Ovary (tissue), 9 donors: ENCODE data around the gene APC. TPM values are rescaled to one million over a fixed set of nuclear protein-coding genes. Genes with fewer than 3 reads are reported as not detected.

Source experiments
- DNase-seq, 5 donors: peaks; one replicate each; pipeline ENCODE4 v3.0.0-alpha.2; 2019 to 2020
- H3K27ac ChIP-seq, 2 donors: fragments of 200-600 bp; one replicate each; pipeline versions ENCODE4 v1.5.1 to v1.8.0; 2019 to 2022
- H3K27me3 ChIP-seq: fragments of 200-600 bp; one replicate; pipeline ENCODE4 v1.8.0; 2022
- H3K36me3 ChIP-seq: fragments of 200-600 bp; sonication (generic); one replicate; pipeline ENCODE4 v1.5.1; 2019
- H3K4me1 ChIP-seq: one replicate; pipeline ENCODE4 v1.8.1; 2013; ENCODE audit warnings: mild to moderate bottlenecking, moderate library complexity; ENCODE audit not compliant: insufficient read depth
- H3K4me3 ChIP-seq: fragments of 200-600 bp; sonication (generic); one replicate; pipeline ENCODE4 v1.5.1; 2017
- H3K9me3 ChIP-seq, 2 donors: fragments of 200-600 bp in 1 of 2; sonication (generic) in 1 of 2; one replicate each; pipeline versions ENCODE4 v1.5.1 to v1.8.1; 2013 to 2019; ENCODE audit warnings: mild to moderate bottlenecking in 1 of 2, moderate library complexity in 1 of 2
- EP300 ChIP-seq: sonication (generic); formaldehyde crosslinking; IDR thresholded peaks from one replicate; pipeline ENCODE4 v1.6.1; 2017; ENCODE audit warnings: antibody characterized with exemption
- POLR2A ChIP-seq: fragments of 450-650 bp; IDR thresholded peaks from one replicate; pipeline ENCODE4 v1.6.1; 2017; ENCODE audit warnings: antibody characterized with exemption, mild to moderate bottlenecking, moderate library complexity
- WGBS, 3 donors: extraction: QIAGEN DNeasy Blood & Tissue Kit in 1 of 3; methylation state at CpG; one replicate each; pipeline versions ENCODE4 v1.1.5 to v1.1.7; 2013 to 2017; 5-methylcytosine and 5-hydroxymethylcytosine counted together
- intact Hi-C, 4 donors: fragments of 100-400 bp; cut with DNase I; formaldehyde crosslinking; loops; one replicate each; pipeline versions ENCODE4 v1.11.0 to v1.15.1; 2022 to 2023
- polyA plus RNA-seq, 2 donors: library from polyadenylated mRNA; stranded (reverse); fragments of 200-250 nt in 1 of 2; fragments of 350-450 nt in 1 of 2; fragmentation: Illumina TruSeq in 1 of 2; extraction: RNeasy Lipid Tissue Mini Kit (QIAGEN cat#74804) in 1 of 2; gene quantifications; one replicate each; pipeline ENCODE4 v1.2.3, GENCODE V29; 2013 to 2014
- total RNA-seq, 7 donors: library from RNA; depleted of rRNA in 2 of 7; stranded (reverse); fragments of >200 nt in 2 of 7; fragmentation: NEBNext Ultra II Directional in 3 of 7; extraction: Animal tissue kit (Norgen Biotek cat#: 25700) in 3 of 7; gene quantifications; one replicate each; pipeline versions ENCODE4 v1.1.0 to v1.2.4, GENCODE V29; 2016 to 2023
- TF ChIP-seq, protein P1 (sequence below), 3 donors: fragments of 450-650 bp in 2 of 3; fragments of 200-600 bp in 1 of 3; IDR thresholded peaks; one replicate each; pipeline versions ENCODE4 v1.5.1 to v1.8.0; 2016 to 2022; ENCODE audit warnings: antibody characterized with exemption in 3 of 3, mild to moderate bottlenecking in 1 of 3
- donor health status: DM: no; HTN: no; CAD: no; lungs with moderate emphysema.
- donor health status: DM: no; HTN: no; CAD: no.
- donor health status: Bipolar disorder and iron deficiency.
- donor health status: DM: yes; HTN: yes; CAD: no.
- donor health status: DM: no; HTN: no; CAD: no.
- donor health status: DM: yes; HTN: yes; CAD: no.

The APC gene
- total and polyA plus RNA-seq, 9 donors, result 5.1 to 44.6 (median 33.2) TPM

DNA sequence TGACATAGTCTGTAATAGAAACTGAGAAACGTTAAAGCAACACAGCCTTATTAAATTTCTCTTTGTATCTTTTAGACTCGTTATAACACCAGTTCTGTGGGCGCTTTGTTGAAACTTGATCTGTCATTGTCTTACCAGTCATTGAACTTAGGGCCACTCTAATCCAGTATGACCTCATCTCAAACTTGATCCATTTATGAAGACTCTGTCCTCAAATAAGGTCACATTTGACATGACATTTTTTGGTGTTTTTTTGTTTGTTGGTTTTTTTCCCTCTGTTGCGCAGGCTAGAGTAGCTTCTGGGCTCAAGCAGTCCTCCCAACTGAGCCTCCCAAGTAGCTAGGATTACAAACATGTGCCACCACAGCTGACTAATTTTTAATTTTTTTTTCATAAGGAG is 5.9 kb downstream of the APC start:
- Histone ChIP-seq H3K4me3 (no peak overlapping the region), H3K27me3 (no peaks in the 10 kb centered on the region), H3K9me3 (no peaks in the 10 kb centered on the region), H3K4me1 (peaks cover 3% of the 10 kb centered on the region), H3K27ac (no peak overlapping the region), H3K36me3 (no peaks in the 10 kb centered on the region)
- intact Hi-C loops, result no loop called here
- DNase-seq, result no peak
- 96 to 98% (median 98%) methylated on average over 4 of the region's 4 CpGs for WGBS, 3 donors
- no peak for TF ChIP-seq POLR2A
- no peak for TF ChIP-seq EP300
- TF ChIP-seq, protein P1, sequence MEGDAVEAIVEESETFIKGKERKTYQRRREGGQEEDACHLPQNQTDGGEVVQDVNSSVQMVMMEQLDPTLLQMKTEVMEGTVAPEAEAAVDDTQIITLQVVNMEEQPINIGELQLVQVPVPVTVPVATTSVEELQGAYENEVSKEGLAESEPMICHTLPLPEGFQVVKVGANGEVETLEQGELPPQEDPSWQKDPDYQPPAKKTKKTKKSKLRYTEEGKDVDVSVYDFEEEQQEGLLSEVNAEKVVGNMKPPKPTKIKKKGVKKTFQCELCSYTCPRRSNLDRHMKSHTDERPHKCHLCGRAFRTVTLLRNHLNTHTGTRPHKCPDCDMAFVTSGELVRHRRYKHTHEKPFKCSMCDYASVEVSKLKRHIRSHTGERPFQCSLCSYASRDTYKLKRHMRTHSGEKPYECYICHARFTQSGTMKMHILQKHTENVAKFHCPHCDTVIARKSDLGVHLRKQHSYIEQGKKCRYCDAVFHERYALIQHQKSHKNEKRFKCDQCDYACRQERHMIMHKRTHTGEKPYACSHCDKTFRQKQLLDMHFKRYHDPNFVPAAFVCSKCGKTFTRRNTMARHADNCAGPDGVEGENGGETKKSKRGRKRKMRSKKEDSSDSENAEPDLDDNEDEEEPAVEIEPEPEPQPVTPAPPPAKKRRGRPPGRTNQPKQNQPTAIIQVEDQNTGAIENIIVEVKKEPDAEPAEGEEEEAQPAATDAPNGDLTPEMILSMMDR (IDR thresholded peaks at IDR 0.05), result no peak

DNA sequence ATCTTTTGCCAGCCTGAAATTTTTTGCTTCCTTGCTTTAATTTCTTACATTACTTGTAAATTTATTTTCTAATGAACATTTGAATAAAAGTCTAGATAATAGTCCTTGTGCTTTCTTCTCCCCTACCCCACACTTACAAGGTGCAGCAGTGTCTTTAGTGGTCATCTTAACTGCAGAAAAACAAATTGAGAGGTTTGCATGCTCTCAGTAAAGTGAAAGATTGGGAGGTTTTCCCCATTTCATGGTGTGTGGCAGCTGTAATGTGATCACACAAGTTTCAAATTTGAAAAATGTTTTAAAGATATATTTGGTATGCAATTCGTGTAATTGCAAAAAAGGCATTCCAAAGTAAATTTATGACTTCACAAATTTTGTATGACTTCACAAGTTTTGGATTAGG is 14.7 kb downstream of the APC start:
- intact Hi-C loops, result no loop called here
- WGBS, 3 donors, result 56 to 60% (median 56%) methylated on average over 1 of the region's 1 CpG

DNA sequence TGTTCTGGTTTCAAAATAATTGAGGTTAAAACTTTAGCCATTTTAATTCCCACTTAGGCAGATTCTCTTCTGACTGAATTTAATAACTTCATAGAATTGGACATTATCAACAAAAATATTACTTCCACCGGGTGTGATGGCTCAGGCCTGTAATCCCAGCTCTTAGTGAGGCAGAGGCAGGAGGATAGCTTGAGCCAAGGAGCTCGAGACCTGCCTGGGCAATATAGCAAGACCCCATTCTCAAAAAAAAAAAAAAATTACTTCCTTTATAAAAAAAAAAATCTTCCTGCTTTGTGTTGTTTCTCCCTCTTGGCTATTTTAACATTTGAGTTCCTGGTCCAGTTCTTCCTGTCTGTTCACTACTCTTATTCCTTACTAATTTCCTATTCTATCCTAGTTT is 18.0 kb downstream of the APC start:
- intact Hi-C loops, result loop anchor here in 3 of 4 donors (2.0 to 5.0 kb wide), 3 partner anchors 203 to 208 kb away; no protein-coding TSS in a partner anchor

More for the DNA sequence above, 14.7 kb downstream of the APC start:
- DNase-seq, result no peak
- H3K4me3 ChIP-seq, result no peak overlapping the region
- H3K4me1 ChIP-seq, result peaks cover 3% of the 10 kb centered on the region
- TF ChIP-seq, protein P1 (IDR thresholded peaks at IDR 0.05), result no peak
- TF ChIP-seq POLR2A (no peak), EP300 (no peak)
- H3K36me3 ChIP-seq, result no peaks in the 10 kb centered on the region
- H3K27me3 ChIP-seq, result no peaks in the 10 kb centered on the region
- no peak overlapping the region for H3K27ac ChIP-seq
- H3K9me3 ChIP-seq, result no peaks in the 10 kb centered on the region

DNA sequence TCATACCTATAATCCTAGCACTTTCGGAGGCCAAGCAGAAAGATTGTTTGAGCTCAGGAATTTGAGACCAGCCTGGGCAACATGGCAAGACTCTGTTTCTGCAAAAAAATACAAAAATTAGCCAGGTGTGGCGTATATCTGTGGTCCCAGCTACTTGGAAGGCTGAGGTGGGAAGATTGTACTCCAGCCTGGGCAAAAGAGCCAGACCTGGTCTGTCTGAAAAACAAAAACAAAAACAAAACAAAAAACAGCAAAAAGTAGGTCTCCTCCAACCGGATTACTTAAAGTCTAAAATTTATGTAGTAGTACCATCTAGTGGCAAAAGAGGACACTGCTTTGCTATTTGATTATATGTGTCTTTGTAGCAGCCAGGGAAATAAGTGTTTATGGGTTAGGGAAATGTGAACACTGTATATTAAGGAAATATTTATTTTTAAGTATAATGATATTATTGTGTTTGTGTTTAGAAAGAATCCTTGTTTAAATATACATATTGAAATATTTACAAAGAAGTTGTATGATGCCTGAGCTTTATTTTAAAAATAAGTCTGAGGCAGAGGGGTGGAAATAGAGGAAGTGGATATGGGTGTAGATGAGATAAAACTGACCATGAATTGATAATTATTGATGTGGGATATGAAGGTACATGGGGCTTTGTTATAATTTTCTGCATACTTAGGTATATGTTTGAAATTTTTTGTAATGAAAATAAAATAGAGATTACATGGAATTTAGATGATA is 20.0 kb downstream of the APC start:
- Histone ChIP-seq H3K9me3 (no peaks in the 10 kb centered on the region), H3K4me1 (no peaks in the 10 kb centered on the region), H3K27ac (no peak overlapping the region), H3K36me3 (no peaks in the 10 kb centered on the region), H3K4me3 (peak overlapping the region; percentile 17), H3K27me3 (no peaks in the 10 kb centered on the region)
- DNase-seq, result no peak
- TF ChIP-seq, protein P1 (IDR thresholded peaks at IDR 0.05), result peak; percentile 36 to 81 (median 66)
- no peak for TF ChIP-seq EP300
- 32 to 37% (median 33%) methylated on average over 3 of the region's 3 CpGs for WGBS, 3 donors
- intact Hi-C loops, result loop anchor here (2.0 to 5.0 kb wide), 4 partner anchors 205 to 210 kb away; no protein-coding TSS in a partner anchor

More for the DNA sequence above, 18.0 kb downstream of the APC start:
- Histone ChIP-seq H3K4me1 (no peaks in the 10 kb centered on the region), H3K36me3 (no peaks in the 10 kb centered on the region), H3K4me3 (no peak overlapping the region), H3K27me3 (no peaks in the 10 kb centered on the region), H3K9me3 (no peaks in the 10 kb centered on the region), H3K27ac (no peak overlapping the region)
- TF ChIP-seq POLR2A, result no peak
- no peak for TF ChIP-seq EP300
- TF ChIP-seq, protein P1 (IDR thresholded peaks at IDR 0.05), result no peak
- DNase-seq, result no peak
- 87 to 94% (median 89%) methylated on average over 2 of the region's 2 CpGs for WGBS, 3 donors
